ENCODE measurements around the gene CCNL2.
"Not testable (repeated sequence)": the region's sequence is repeated elsewhere in the genome, so short reads cannot be mapped to it uniquely, and the experiment has no call there.

The CCNL2 gene

DNA sequence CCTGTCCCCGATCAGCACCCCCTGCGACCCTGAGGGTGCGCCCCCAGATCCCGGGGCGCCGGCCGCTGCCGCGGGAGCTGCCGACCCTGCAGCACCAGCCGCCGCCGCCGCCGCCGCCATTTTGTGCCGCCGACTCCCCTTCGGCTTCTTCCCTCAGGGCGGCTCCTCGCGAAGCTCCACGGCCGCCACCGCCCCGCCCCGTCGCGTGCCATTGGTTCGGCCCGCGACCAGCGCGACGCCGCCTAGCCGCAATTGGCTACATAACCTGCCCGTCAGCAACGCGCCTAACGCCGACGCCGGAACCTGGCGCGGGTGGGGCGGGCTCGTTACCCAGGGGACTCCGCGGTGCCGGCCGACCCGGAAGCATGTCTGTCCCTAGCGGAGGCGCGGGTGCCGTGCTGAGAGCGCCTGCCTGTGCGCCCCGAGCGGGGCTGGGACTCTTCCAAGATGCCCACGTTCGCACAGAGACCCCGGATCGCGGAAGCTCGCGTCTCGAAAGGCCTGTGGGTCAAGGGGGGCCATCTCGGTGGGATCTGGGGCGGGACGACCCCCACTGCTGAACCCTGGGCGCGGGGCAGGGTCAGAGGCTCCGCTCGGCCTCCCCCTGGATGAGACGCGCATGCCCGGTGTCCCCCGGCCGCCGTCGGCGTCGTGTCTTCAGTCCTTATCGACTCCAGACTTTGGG lies at the start of gene CCNL2:
Gene CCNL2 (minus strand): TSS at position 149 of the 685 bp plus-strand sequence. CDS start 29 bp downstream, at position 120.
- DNase-seq = peak; percentile 99

DNA sequence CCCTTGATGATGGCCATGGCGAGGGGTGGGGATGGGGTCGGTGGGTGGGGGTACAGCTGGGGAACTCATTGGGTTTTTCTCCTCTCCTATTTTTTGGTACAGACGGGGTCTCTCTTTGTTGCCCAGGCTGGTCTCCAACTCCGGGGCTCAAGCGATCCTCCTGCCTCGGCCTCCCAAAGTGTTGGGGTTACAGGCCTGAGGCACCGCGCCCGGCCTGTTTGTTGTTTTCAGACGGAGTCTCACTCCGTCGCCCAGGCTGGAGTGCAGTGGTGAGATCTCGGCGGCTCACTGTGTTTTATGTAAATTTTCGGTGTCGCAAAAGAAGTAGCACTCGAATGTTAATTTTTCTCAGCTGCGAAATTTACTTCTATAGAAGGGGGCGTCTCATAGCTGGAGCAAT lies 47.5 kb upstream of the CCNL2 start:
- not testable (repeated sequence) for DNase-seq

DNA sequence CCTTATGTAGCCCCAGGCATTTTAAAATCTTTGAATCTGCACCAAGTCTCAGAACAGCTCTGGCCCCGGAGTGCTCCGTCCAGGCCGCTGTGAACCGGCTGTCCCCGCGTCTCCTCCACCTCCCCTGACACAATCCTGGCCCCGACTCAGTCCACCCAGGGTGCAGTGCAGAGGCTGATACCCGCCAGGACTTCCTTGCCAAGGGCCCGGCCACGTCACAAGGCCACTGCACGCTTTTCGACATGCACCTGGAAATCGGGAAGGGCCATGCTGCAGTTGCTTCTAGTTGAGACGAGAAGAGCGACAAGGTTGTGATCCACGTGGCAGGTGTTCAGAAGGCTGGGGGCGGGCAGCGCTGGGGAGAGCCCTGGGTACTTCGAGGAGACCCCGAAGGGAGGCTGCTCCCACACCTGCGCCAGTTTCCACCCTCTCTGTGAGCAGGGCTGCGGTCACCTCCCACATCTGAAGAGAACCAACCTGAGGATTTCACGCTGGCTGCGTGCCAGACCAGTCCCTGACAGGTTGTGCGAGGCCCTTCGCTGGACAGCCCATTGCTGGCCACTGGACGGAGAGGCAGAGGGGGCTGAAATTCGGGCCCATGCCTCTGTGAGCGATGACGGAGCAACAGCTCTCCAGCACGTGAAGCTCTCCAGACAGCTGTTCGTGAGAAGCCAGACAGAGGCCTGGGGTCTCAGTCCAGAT lies 43.1 kb upstream of the CCNL2 start:
- no peak for DNase-seq

DNA sequence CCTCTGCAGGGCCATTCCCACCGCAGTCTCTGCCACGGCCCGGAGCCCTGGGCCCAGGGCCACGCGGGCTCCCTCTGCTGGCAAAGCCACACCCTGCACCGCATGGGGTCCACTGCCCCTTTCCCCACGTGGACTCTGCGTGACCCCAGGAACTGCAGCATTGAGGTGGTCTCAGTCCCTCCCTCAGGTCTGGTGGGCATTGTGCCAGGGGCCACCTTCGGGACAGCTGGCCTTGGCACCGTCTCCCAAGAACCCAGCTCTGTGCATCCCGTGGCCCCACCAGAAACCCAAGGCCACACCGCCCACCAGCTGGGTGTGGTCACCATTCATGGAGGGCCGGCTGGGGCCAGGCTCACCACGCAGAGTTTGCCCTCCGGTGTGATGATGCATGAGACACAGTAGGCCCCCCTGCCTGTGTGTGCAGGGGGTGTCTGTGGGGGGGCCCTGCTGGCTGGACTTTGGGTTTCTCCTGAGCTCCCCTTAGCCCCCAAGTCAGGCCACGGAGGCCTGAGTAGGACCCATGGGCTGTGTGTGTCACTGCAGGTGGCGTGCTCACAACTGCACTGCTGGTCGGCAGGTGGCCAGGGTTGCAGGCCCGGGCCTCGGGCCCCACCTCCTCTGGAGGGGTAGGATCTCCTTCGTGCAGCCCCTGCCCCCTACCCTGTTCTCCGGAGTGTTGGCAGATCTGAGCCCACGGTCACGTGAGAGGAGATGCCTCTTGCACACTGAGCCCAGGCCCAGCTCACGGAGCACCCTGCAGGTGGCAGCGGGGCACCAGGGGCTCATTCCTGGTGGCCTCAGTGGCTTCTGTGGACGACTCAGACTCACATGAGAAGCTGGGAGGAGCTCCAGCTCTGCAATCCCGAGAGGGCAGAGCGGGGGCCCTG lies 42.1 kb upstream of the CCNL2 start:
- DNase-seq = peak; percentile 50

DNA sequence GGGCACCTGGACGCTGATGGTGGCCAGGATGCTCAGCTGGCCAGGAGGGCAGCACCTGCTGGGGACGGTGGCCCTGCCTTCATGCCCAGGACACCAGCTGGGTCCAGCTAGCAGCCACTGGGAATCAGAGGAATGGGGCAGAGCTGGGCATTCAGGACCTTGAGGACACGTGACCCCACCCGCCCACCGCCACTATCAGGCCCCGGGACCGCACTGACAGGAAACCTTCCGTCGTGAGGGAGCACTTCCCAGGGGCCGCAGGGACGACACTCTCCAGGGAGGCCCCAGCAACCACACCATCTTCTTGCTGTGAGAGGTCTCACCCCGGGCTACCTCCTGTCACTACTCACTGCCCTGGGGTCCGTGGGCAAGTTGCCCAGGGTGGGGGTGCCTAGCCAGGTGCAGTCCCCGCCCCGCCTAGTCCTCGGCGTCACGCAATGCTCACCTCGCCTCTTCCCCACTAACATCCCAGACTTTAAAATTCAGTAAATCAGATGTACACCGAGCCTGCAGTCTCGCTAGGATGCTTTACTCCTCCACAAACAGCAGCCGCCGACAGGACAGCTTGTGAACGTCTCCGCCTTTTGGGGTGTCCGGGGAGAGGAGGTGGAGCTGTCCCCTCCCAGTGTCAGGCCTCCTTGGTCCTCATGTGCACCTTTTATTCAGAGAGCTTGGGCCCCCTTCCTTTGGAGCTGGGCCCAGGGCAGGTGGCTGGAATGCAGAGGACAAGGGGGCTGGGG lies 41.3 kb upstream of the CCNL2 start:
- DNase-seq = no peak

DNA sequence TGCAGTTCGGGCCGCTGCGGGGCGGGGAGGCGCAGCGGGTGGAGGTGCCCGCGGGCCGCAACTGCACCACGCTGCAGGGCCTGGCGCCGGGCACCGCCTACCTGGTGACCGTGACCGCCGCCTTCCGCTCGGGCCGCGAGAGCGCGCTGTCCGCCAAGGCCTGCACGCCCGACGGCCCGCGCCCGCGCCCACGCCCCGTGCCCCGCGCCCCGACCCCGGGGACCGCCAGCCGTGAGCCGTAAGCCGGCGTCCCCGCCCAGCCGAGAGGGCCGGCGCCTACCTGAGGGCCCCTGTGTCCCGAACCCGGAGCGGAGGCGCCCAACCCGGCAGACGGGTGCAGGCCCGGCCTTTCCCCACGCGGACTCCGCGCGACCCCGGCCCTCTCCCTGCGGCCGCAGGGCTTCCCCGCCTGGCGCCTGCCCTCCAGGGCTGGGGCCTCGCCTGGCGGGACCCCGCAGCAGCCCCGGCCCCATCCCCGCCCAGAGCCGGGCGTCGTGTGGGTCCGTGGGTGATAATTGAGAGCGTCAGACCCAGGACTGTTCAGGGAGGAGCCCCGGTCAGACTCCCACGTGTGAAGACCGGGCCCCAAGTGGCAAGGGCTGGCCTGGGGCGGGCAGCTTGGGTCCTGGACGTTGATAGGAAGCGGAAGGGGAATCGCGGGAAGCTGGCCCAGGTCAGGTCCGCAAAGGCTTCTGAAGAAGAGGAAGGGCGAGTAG lies 40.6 kb upstream of the CCNL2 start:
- no peak for DNase-seq

DNA sequence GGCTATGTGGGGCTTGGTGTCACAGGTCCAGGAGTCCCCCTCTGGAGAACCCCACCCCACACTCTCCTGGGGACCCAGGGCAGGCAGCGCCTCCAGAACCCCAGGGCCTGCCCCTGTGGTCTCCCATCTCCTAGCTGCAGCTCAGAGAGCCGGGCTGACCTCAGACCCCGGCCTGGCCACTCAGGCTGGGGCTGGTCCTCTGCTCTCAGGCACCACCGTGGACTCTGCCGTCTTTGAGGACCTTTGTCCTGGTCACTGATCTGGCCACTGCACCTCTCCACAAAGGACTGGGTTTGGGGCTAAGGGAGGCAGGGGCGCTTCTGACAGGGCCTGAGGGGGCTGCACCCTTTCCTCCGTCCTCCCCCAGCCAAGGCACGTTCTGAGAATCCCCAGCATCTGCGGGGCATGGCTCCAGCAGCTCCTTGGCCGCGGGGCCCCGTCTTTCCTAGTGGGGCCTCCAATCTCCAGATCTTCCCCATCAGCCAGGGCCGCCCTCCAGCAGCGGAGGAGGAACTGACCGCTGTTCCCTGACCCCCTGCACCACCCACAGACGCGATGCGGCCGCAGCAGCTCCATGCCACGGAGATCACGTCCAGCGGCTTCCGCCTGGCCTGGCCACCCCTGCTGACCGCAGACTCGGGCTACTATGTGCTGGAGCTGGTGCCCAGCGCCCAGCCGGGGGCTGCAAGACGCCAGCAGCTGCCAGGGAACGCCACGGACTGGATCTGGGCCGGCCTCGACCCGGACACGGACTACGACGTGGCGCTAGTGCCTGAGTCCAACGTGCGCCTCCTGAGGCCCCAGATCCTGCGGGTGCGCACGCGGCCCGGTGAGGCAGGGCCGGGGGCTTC lies 39.6 kb upstream of the CCNL2 start:
- DNase-seq = no peak

DNA sequence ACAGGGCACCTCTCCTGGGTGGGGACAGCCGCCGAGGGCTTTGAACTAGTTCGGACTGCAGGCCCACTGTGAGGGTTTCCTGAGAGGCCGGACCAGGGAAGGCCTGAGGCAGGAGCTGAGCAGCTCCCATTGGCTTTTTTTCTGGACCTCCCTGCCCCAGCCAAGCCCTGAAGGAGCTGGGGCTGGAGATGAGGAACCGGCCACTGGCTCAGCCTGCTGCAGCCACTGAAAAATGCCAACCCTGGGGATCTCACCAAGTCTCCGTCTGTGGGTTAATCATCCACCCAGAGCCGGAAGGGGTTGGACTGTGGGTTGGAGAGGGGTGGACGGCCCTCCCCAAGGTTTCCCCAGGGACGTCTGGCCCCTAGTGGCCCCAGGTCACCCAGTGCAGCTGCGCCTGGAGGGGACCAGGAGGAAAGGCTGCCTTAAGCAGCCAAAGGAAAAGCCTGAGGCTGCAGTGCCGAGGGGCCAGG lies 38.8 kb upstream of the CCNL2 start:
- DNase-seq = no peak

DNA sequence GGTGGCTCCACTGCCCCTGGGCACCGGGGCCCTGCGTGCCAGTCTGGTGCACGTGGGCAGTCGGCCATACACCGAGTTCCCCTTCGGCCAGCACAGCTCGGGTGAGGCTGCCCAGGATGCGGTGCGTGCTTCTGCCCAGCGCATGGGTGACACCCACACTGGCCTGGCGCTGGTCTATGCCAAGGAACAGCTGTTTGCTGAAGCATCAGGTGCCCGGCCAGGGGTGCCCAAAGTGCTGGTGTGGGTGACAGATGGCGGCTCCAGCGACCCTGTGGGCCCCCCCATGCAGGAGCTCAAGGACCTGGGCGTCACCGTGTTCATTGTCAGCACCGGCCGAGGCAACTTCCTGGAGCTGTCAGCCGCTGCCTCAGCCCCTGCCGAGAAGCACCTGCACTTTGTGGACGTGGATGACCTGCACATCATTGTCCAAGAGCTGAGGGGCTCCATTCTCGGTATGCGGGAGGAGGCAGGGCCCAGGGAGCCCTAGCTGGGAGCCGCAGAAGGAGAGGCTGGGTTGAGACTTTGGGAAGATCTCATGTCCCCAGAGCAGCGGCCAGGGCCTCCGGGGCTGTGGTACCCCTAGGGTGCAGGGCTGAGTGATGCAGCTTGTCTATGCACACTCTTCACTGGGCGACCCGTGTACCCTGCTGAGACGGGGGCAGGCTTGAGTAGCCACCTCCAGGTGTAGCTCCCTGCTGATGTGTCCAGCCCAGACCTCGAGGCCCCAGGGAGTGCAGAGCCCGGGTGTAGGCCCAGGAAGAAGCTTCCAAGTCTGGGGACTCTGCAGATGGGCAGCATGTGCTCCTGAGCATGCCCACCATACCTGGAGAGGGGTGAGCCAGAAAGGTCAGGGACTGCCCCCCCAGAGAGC lies 38.1 kb upstream of the CCNL2 start:
- DNase-seq = no peak

DNA sequence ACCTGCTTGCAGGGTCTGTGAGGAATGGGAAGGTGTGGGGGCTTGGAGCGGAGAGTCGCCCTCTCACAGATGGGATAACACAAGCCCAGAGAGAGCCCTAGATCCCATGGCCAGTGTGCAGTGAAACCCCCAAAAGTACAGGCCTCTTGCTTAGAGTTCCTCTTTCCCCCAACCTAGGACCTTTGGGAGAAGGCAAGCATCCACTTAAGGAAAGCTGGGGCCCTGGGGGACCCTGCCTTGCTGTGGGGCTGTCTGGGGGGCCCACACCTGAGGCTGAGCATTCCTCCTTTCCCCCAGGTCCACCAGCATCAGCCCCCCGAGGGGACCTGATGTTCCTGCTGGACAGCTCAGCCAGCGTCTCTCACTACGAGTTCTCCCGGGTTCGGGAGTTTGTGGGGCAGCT lies 37.5 kb upstream of the CCNL2 start:
- no peak for DNase-seq

DNA sequence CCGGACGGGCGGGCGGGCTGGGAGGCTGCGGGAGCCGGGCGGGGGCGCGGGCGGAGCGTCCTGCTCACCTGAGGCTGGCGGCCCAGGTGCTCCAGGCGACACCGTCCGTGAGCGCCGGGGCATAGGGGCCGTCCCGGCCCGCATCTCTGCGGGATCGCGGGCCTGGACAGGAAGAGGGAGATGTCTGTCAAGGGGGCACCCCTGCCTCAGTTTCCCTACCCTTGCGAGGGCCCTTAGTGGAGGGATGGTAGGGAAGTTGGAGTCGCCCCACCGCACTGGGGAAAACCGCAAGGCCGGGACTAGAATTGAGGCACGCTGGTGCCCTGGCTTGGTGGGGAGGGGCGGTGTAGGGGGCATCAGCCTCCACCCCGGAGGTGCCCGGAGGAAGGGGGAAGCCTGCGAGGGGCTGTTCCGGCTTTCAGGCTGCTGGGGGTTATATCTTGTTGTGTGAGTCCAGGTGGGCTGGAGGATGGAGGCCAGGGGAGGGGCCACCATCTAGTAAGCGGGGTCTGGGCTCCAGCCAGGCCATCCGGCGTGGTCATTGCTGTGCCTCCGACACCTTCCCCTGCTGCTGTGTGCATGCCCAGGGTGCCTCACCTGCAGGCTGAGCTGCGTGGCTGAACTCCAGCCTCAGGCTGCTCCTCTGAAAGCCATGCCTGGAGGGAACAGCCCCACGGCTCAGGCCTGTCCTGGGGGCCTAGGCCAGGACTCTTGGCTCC lies 36.9 kb upstream of the CCNL2 start:
- no peak for DNase-seq

DNA sequence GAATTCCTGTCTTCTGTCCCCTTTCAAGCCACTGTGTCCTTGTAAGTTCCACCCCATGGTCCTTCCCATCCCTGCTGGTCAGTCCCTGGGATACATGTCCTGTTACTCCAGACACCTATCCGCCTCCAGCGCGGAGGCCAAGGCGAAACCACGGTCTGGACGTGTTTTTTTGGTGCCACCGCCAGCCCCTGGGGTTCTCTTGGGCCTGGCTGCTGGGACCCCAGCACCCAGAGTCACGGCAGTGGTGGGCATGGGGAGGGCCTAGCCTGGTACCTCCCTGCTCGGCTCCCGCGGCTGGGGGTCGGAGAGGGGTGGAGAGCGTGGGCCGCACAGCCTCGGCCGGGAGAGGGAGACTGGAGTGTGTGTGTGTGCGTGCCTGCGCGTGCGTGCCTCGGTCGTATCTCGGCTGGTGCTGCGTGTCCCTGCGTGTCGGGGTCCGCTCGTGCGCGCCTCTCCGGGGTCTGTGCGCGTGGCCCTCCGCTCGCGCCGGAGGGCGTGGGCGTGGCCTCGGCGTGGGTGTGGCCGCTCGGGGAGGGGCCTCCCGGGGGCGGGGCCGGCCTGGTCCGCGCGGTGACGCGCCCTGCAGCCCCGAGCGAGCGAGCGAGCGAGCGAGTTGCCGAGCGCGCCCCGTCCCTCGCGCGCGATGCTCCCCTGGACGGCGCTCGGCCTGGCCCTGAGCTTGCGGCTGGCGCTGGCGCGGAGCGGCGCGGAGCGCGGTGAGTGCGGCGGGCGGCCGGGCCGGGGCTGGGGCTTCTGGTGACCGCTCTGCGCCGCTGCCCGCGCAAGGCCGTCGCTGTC lies 36.2 kb upstream of the CCNL2 start, which contains the start of gene VWA1:
Gene VWA1 (plus strand): TSS at position 585 of the 798 bp plus-strand sequence. CDS start 59 bp downstream, at position 644.
- DNase-seq = peak; percentile 69

DNA sequence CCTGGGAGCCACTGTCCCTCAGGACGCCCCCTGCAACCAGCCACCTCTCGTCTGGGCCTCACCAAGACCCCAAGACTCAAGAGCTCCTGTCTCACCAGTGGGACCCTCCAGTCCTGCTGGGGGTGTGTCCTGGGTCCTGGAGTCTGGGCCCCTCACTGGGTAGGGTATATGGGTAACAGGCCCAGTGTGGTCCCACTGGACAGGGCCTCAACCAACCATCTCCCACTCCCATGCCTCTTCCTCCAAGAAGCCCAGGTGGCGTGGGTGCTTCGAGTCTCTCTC lies 35.6 kb upstream of the CCNL2 start:
- no peak for DNase-seq

DNA sequence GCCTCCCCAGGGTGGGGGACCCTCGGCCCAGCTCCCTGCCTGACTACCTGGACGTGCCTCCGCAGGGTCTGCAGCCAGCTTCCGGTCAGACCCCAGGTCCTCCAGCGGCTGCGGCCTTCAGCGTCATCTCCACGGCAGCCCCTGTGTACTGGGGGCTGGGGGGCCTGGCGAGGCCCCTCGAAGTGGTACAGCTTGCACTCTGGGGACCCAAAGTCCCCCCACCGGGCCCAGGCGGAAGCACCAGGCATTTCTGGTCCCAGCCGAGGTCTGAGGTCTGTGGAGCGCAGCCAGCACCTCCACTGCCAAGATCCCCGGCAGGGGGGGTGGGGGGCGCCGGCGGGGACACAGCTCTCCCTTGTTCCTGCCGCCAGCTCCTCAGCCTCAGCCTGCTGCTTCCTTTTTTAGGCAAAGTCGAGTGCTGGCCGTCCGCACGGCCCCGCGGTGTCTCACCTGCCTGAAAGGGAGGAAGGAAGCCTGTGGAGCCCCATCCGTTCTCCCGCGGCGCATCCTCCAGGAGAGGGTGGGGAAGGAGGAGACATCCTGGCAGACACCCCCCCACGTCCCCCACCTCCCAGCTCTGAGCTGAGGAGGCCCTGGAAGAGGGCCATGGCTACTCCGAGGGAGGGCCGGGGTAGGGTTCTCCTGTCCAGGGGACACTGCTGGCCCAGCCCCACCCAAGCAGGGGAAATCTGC lies 35.1 kb upstream of the CCNL2 start:
- no peak for DNase-seq

DNA sequence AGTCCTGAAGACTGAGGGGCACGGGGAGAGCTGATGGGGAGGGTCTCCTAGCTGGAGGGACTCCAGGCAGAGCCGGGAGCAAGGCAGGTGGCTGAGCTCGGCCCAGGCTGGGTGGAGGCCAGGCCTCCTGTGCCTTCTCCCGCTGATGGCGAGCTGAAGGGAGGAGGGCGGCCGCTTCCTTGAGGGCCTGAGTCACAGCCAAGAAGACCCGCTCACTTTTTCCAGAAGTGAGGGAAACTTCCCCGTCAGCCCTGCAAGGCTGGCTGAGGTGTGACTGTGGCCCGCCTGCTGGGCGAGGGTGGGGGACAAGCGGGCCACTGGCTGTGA lies 34.6 kb upstream of the CCNL2 start:
- peak; percentile 38 for DNase-seq

DNA sequence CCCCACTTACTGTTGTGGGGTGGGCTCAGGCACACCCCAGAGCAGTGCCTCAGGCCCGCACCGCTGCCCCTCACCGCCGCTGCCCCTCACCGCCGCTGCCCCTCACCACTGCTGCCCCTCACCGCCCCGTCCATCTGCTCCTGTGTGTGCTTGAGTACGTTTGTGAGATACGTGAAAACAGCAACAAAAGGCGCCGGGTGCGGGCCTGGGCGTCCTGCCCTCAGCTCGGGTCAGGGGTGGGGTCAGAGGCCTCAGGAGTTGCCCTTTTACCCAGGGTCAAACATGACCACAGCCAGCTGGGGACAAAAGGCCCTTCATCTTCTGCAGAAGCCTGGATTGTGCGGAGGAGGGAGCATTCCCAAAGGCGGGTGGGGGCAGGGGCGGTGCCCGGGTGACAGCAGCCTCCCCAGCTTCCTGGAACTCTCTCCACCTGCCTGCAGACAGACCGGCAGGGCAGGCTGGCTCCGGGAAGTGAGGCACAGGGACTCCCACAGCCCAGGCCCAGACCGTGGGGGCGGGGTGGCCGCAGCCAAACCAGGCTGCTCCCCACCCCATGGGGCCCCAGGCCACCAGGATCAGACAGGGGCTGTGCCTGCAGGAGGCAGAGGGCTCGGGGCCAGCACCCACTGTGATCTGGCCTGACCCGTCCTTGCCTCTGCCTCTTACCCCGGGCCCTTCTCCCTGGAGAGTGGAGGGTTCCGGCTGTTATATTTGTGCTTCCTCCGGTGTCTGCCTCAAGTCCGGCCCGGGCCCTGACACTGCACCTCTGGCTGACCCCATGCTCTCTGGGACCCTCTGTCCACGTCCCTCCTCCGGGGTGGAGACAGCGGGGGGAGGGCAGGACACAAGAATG lies 34.0 kb upstream of the CCNL2 start:
- DNase-seq = no peak
